Glutamatergic neuron (in vitro differentiated cells): ENCODE data around the gene PRPH2. TPM values are rescaled to one million over a fixed set of nuclear protein-coding genes. Genes with fewer than 3 reads are reported as not detected.

ENCODE experiments used
- DNase-seq: peaks from one replicate; pipeline ENCODE4 v3.0.0; 2022
- H3K27ac Mint-ChIP-seq: one replicate; pipeline ENCODE4 v1.8.0; 2020; ENCODE audit warnings: mild to moderate bottlenecking, mixed read lengths, inconsistent platforms; ENCODE audit not compliant: unreplicated experiment
- H3K27me3 Mint-ChIP-seq: one replicate; pipeline ENCODE4 v1.8.0; 2020; ENCODE audit warnings: mild to moderate bottlenecking, moderate library complexity, mixed read lengths, inconsistent platforms; ENCODE audit not compliant: unreplicated experiment
- H3K36me3 Mint-ChIP-seq: one replicate; pipeline ENCODE4 v1.8.0; 2020; ENCODE audit warnings: mild to moderate bottlenecking, mixed read lengths, inconsistent platforms; ENCODE audit not compliant: unreplicated experiment
- H3K4me1 Mint-ChIP-seq: one replicate; pipeline ENCODE4 v1.8.0; 2020; ENCODE audit warnings: mild to moderate bottlenecking, low read depth, mixed read lengths, inconsistent platforms; ENCODE audit not compliant: unreplicated experiment
- H3K4me3 Mint-ChIP-seq: one replicate; pipeline ENCODE4 v1.8.0; 2020; ENCODE audit warnings: mild to moderate bottlenecking, mixed read lengths, inconsistent platforms; ENCODE audit not compliant: unreplicated experiment
- H3K9me3 Mint-ChIP-seq: one replicate; pipeline ENCODE4 v1.8.0; 2020; ENCODE audit warnings: mild to moderate bottlenecking, moderate library complexity, mixed read lengths, inconsistent platforms; ENCODE audit not compliant: unreplicated experiment
- total RNA-seq: library from RNA; stranded (reverse); fragmentation: NEBNext Ultra II Directional; extraction: Animal tissue kit (Norgen Biotek cat#: 25700); gene quantifications from one replicate; pipeline ENCODE4 v1.2.1, GENCODE V29; 2021; ENCODE audit not compliant: unreplicated experiment
- TF ChIP-seq, protein P1 (sequence below): fragments of 200-600 bp; sonication (generic); IDR thresholded peaks from one replicate; pipeline ENCODE4 v1.5.0; 2021; ENCODE audit not compliant: partially characterized antibody, unreplicated experiment

Gene PRPH2
- total RNA-seq, 1 donor from 2014 or later = not detected

DNA sequence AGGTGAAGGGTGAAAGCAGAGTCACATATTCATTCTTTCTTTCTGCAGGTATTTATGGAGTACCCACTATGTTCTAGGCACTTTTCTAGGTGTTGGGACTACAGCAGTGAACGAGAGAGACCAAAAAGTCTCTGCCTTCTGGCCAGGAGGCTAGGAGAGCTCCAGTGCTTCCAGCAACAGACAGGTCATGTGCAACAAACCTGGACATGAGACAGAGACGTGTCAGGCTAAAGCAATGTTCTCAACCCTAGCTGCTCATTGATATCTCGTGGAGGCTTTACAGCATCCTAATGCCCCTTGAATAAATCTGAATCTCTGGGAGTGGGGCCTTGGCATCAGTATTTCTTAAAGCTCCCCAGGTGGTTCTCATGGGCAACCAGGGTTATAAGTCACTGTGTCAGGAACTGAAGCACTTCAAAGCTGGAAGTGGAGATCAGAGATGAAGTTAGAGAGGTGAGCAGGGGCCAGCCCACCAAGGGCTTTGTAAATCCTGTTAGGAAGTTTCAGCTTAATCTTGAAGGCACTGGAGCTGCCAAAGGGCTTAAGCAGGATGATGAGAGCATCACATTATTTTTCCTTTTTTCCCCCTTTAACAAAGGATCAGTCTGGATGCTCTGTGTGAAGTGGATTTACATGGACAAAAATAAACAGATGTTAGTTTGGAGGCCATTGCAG is 36.5 kb upstream of the PRPH2 start:
- Mint-ChIP-seq H3K4me3 (no peak overlapping the region), H3K27me3 (no peaks in the 10 kb centered on the region), H3K9me3 (no peaks in the 10 kb centered on the region), H3K36me3 (no peaks in the 10 kb centered on the region), H3K27ac (no peak overlapping the region), H3K4me1 (peaks cover 8% of the 10 kb centered on the region)
- no peak for DNase-seq
- TF ChIP-seq, protein P1, sequence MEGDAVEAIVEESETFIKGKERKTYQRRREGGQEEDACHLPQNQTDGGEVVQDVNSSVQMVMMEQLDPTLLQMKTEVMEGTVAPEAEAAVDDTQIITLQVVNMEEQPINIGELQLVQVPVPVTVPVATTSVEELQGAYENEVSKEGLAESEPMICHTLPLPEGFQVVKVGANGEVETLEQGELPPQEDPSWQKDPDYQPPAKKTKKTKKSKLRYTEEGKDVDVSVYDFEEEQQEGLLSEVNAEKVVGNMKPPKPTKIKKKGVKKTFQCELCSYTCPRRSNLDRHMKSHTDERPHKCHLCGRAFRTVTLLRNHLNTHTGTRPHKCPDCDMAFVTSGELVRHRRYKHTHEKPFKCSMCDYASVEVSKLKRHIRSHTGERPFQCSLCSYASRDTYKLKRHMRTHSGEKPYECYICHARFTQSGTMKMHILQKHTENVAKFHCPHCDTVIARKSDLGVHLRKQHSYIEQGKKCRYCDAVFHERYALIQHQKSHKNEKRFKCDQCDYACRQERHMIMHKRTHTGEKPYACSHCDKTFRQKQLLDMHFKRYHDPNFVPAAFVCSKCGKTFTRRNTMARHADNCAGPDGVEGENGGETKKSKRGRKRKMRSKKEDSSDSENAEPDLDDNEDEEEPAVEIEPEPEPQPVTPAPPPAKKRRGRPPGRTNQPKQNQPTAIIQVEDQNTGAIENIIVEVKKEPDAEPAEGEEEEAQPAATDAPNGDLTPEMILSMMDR = no peak

GRCh38 chr6:42756722-42757121 is 34.3 kb upstream of the PRPH2 start:
- Mint-ChIP-seq H3K9me3 (no peaks in the 10 kb centered on the region), H3K36me3 (no peaks in the 10 kb centered on the region), H3K27me3 (no peaks in the 10 kb centered on the region), H3K27ac (no peak overlapping the region), H3K4me1 (peaks cover 8% of the 10 kb centered on the region), H3K4me3 (no peak overlapping the region)
- no peak for DNase-seq
- TF ChIP-seq, protein P1 = no peak

DNA sequence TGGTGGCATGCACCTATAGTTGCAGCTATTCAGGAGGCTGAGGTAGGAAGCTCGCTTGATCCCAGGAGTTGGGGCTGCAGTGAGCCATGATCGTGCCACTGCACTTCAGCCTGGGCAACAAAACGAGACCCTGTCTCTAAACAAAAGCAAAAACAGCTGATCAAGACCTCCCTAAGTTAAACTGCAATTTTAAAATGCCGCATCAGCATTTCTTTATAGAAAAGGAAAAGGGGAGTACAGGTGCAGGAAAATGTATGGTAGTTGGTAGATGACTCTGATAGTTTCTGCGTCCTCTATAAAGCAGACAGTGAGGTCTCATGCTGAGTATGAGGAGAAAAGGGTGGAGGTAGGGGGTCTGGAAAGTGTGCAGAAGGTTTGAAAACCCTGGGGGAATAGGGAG is 32.4 kb upstream of the PRPH2 start:
- TF ChIP-seq, protein P1 = no peak
- peaks cover 8% of the 10 kb centered on the region for H3K4me1 Mint-ChIP-seq
- no peaks in the 10 kb centered on the region for H3K9me3 Mint-ChIP-seq

DNA sequence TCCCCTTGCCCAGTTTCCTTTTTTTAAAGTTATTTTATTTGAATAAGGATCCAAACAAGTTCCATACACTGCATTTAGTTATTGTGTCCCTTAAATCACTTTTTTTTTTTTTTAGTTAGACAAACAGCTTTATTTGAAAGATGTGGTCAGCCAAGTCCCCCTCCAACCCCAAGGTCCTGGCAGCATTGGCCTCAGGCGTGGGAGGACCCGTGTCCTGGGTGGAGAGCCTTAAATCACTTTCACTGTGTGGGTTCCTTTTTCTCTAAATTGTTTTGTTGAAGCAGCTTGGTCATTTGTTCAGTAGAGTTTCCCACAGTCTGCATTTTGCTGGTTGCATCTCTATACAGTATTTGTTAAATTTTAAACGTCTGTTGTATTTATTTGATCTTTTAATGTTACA is 28.7 kb upstream of the PRPH2 start:
- no peaks in the 10 kb centered on the region for H3K36me3 Mint-ChIP-seq
- H3K27ac Mint-ChIP-seq = no peak overlapping the region
- peaks cover 4% of the 10 kb centered on the region for H3K9me3 Mint-ChIP-seq
- H3K4me1 Mint-ChIP-seq = peaks cover 2% of the 10 kb centered on the region
- TF ChIP-seq, protein P1 = no peak
- H3K4me3 Mint-ChIP-seq = no peak overlapping the region
- no peak for DNase-seq
- peaks cover 3% of the 10 kb centered on the region for H3K27me3 Mint-ChIP-seq

More for the DNA sequence above, 32.4 kb upstream of the PRPH2 start:
- Mint-ChIP-seq H3K36me3 (no peaks in the 10 kb centered on the region), H3K4me3 (no peak overlapping the region), H3K27me3 (no peaks in the 10 kb centered on the region), H3K27ac (no peak overlapping the region)
- no peak for DNase-seq

- peaks cover 8% of the 10 kb centered on the region for H3K9me3 Mint-ChIP-seq
- DNase-seq = no peak
- TF ChIP-seq, protein P1 = no peak
- H3K4me1 Mint-ChIP-seq = peaks cover 4% of the 10 kb centered on the region
- H3K27ac Mint-ChIP-seq = peak overlapping the region; percentile 100
- H3K36me3 Mint-ChIP-seq = no peaks in the 10 kb centered on the region
- H3K27me3 Mint-ChIP-seq = peaks cover 7% of the 10 kb centered on the region
- peak overlapping the region; percentile 100 for H3K4me3 Mint-ChIP-seq
Measured at GRCh38 chr6:42748203-42748898, 26.0 kb upstream of the PRPH2 start.
